ENCODE results near the gene PRXL2C. TPM values are rescaled to one million over a fixed set of nuclear protein-coding genes. Genes with fewer than 3 reads are reported as not detected.
"Not testable (repeated sequence)": the region's sequence is repeated elsewhere in the genome, so short reads cannot be mapped to it uniquely, and the experiment has no call there.

Gene PRXL2C, protein sequence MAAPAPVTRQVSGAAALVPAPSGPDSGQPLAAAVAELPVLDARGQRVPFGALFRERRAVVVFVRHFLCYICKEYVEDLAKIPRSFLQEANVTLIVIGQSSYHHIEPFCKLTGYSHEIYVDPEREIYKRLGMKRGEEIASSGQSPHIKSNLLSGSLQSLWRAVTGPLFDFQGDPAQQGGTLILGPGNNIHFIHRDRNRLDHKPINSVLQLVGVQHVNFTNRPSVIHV
- total RNA-seq = 27.3 TPM
- long read RNA-seq, transcript PRXL2C-201 (6 exons, 2,863 nt) = major isoform, 6 of 10 reads
- long read RNA-seq, partial matches to known transcripts = 1 of 10 reads
- long read RNA-seq, other reads (novel, unspliced or antisense) = 3 of 10 reads

DNA sequence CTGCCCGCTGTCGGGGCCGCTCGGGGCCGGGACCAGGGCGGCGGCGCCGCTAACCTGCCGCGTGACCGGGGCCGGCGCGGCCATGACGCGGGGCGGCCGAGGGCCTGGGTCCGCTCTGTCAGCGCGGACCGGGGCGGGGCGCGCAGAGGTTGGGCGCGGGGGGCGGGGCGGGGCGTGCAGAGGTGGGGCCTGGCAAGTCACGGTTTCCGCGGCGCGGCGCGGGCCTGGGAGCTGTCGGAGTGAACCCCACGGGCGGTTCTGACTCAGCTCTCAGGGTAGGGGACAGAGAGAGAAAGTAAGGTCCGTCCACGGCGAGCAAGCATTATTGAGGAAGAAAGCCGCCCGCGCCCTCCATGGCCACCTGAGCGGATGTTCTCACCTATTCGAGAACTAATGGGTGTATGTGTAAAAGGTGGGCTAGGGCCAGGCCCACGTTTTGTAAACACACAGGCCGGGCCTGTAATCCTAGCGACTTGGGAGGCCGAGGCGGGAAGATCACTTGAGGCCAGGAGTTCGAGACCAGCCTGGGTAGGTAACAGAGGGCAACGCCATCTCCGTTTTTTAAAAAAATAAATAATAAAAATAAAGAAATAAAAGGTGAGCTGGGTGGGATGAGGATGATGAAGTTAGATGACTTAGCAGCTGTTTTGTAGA, at the start of gene PRXL2C:
PRXL2C (minus strand) TSS at position 120 of the 654 bp plus-strand sequence; CDS start at position 84, 36 bp downstream.
- DNase-seq (ENCODE audit: missing footprints) (peak; percentile 94), ATAC-seq (peak; percentile 83)
- intact Hi-C loops (cut with DNase I) = loop anchor here (2.0 to 10.0 kb wide), 4 partner anchors 31 to 1691 kb away; partner anchors contain the start of genes CDC14B and HABP4

DNA sequence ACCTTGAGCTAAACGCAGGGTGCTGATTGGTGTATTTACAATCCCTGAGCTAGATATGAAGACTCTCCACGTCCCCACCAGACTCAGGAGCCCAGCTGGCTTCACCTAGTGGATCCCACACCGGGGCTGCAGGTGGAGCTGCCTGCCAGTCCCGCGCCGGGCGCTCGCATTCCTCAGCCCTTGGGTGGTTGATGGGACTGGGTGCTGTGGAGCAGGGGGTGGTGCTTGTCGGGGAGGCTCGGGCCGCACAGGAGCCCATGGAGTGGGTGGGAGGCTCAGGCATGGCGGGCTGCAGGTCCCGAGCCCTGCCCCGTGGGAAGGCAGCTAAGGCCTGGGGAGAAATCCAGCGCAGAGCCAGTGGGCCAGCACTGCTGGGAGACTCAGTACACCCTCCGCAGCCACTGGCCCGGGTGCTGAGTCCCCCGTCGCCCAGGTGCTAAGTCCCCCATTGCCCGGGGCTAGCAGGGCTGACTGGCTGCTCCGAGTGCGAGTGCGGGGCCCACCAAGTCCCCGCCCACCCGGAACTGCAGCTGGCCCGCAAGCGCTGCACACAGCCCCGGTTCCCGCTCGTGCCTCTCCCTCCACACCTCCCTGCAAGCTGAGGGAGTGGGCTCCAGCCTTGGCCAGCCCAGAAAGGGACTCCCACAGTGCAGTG, 45.7 kb upstream of the PRXL2C start:
- DNase-seq (ENCODE audit: missing footprints); ATAC-seq; intact Hi-C loops (cut with DNase I): not testable (repeated sequence)

DNA sequence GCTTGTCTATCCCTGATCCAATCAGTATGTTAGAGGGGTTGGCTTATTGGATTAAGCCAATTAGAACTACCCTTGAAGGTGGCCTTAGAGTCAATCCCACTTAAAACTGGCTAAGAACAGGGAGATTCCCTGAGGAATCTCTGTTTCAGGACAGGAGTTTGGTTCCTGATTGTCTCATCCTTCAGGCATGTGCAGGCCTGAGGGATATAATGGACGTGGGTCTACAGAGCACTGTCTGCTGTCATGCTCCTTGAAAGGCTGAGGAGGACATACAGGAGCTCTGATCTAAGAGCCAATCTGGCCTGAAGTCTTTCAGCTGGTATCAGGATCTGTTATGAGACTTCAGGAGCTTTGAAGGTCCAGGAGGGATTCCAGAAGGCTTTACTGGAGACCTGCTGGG, 36.2 kb upstream of the PRXL2C start:
- intact Hi-C loops (cut with DNase I) = no loop called here
- ATAC-seq = no peak

DNA sequence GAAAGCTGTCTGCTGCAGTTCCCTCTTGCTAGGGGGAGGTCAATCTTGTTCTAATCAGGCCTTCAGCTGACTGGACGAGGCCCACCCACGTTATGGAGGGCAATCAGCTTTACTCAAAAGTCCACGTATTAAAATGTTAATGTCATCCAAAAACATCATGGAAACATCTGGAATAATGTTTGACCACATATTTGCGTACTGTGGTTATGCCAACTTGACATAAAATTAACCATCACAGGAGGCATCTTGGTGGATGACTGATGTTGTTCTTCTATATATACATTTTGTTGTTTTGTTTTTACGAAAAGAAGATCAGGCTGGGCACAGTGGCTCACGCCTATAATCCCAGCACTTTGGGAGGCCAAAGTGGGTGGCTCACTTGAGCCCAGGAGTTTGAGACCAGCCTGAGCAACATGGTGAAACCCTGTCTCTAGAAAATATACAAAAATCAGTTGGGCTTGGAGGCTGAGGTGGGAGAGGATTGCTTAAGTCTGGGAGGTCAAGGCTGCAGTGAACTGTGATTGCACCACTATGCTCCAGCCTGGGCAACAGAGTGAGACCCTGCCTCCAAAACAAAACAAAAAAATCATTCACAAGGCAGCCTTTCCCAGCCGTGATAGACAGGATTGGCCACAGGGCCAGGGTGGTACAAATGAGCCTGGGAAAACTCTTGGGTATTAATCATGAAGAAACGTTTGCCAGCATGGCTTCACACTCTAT, 33.8 kb upstream of the PRXL2C start:
- intact Hi-C loops (cut with DNase I) = no loop called here
- no peak for DNase-seq (ENCODE audit: missing footprints)
- no peak for ATAC-seq

More for the DNA sequence above, 36.2 kb upstream of the PRXL2C start:
- DNase-seq (ENCODE audit: missing footprints) = no peak

DNA sequence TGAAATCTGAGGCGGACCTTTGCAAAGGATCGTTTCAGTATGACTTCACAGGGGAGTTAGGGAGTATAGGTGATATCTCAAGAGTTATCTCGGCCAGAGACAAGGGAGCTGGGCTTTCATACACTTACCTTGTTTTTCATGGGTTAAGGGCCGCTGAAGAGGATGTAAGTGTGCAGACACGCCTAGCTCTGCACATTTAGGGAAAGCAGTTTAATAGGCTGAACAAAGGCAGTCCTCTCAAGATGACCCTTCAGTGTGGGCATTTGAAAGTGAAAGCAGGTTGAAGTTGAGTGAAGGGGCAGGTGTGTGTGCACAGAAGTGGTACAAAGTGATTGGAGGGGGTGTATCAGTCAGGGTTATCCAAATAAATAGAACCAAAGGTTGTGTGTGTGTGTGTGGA, 33.1 kb upstream of the PRXL2C start:
- intact Hi-C loops (cut with DNase I) = no loop called here
- ATAC-seq (no peak), DNase-seq (ENCODE audit: missing footprints) (no peak)

DNA sequence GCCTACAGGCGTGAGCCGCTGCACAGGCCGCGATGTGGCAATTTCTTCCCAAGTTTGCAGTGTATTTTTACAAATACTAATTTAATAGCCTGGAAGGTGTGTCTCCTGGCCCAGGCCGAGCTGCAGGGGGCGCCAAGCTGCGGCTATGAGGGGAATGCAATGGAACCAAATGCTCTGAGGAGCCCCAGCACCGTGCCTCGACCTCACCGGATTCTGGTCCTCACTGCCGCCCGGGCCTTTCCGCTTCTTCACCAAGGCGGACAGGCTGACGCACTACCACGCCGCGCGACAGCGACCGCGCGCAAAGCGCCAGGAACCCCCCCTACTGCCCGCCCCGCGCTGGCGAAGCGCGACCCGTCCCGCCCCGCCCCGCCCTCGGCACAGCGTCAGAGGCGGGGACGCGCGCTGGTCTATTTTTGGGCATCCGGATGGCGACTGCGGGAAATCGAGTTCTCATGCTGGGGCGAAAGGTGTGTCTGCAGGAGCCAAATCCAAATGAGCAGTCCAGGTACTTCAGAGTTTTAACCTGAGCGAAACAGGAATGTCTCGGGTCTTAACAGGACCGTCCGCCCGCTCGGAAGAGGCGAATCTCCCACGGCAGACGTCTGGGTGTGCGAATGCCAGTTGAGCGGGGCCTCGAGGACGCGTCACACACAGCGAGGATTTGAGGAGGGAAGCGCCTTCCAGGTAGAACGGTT, 31.7 kb upstream of the PRXL2C start:
- peak; percentile 90 for DNase-seq (ENCODE audit: missing footprints)
- intact Hi-C loops (cut with DNase I) = loop anchor here (2.0 kb wide), 1 partner anchor 32 kb away; the partner anchor contains the start of gene PRXL2C

DNA sequence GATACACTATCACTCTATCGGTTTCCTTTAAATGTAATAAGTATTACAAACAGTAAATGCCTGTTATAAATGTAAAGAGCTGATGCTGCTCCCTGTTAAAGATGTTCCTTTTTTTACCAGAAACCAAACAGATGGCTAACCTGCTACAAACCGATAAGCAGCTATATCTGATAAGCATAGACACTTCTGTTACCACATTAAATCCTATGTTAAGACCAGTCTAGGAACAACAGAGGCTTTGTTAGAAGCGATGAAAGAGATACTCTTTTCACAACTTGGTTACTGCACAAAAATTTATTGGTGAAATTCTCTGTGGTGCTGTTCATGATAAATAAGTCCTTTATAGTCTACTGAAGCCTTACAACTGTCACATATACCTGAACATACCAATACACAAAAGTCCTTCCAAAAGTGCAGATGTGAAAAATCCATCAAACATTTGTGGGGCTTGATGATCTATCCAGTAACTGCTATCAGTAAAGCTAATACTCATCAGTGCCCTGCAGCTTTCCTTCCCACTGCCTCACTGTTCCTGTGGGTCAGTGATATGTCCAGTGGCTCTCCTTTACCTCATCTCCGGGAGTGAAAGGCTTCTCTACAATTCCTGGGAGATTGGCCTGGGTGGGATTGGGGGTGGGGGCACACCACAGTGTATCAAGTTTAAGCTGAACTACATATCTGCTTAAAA, 25.8 kb upstream of the PRXL2C start:
- ATAC-seq (no peak), DNase-seq (ENCODE audit: missing footprints) (no peak)
- intact Hi-C loops (cut with DNase I) = no loop called here

More for the DNA sequence above, 31.7 kb upstream of the PRXL2C start:
- ATAC-seq = peak; percentile 97

DNA sequence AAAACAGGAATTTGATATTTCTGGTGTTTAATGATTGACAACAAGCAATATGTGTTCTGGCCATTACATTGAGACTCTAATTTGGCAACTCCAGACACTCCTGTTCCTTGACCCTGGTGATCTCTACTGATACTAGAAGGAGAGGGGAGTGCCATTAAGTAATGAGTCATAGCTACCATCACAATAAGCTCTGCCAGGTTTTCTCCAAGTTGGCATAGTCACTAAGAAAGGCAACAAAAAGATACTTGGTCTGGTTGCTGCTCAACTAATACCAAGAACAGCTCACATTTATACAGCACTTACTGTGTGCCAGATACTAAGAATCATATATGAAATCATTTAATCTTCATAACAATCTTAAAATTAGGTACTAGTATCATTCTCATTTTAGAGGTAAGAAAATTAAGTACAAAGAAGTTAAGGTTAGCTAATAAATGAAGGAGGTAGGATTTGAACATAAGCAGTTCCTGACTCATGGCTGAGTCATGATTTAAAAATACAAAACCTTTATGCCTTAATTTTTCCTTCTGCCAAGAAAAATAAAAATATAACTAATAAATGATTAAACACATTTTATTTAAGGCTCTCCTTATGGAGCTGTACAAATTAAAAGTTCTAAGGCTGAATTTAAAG, 19.9 kb upstream of the PRXL2C start:
- ATAC-seq = no peak
- intact Hi-C loops (cut with DNase I) = no loop called here
- no peak for DNase-seq (ENCODE audit: missing footprints)

DNA sequence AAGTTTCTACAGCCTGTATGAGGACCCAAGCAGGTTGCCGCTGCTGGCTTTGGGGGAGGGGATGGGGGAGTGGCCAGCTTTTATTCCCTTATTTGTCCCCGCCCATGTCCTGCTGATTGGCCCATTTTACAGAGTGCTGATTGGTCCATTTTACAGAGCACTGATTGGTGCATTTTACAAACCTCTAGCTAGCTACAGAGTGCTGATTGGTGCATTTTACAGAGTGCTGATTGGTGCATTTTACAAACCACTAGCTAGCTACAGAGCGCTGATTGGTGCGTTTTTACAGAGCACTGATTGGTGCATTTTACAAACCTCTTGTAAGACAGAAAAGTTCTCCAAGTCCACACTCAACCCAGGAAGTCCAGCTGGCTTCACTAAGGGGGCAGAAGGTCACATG, 18.7 kb upstream of the PRXL2C start:
- DNase-seq (ENCODE audit: missing footprints); ATAC-seq; intact Hi-C loops (cut with DNase I): not testable (repeated sequence)

DNA sequence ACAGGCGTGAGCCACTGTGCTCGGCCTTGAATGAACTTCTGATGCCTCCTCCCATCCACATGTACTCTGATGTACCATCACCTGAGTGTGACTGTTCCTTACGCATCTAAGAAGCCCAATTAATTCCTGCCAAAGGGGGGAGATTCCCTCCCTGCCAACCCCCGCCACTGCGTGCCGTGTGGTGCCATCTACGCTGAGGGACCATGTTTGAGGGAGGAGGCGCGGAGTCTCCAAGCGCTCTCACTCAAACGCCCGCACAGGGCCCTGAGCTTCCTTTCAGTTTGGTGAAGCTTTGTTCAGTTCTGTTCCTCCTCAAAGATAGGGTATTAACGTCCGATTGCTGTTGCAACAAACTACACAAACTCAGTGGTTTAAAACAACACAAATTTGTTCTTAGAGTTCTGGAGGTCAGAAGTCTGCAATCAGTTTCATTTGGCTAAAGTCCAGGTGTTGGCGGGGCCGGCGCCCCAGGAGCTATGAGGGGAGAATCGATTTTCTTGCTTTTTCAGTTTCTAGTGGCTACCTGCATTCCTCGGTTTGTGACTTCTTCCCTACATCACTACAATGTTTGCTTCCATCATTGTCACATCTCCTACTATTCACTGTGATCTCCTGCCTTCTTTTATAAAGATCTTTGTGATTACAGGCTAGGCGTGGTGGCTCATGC, 13.9 kb upstream of the PRXL2C start:
- intact Hi-C loops (cut with DNase I) = no loop called here
- ATAC-seq (no peak), DNase-seq (ENCODE audit: missing footprints) (no peak)

DNA sequence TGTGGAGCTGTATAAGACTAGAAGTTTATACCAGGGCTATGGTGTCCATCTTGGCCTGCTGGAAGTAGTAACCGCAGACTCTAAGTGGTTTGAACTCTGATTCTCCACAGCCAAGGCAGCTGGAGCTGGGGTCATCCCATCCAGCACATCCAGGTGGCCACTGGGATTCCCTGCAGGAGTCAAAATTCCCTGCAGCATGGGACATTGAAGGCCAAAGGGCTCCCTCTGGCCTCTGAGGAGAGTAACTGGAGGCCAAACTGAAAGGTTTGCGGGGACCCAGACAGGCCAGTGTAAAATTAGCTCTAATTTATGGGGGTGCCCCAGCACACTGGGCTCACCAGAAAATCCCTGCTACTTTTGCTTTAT, 12.2 kb upstream of the PRXL2C start:
- intact Hi-C loops (cut with DNase I) = loop anchor here (2.0 kb wide), 1 partner anchor 339 kb away; no protein-coding TSS in a partner anchor
- ATAC-seq (no peak), DNase-seq (ENCODE audit: missing footprints) (no peak)

DNA sequence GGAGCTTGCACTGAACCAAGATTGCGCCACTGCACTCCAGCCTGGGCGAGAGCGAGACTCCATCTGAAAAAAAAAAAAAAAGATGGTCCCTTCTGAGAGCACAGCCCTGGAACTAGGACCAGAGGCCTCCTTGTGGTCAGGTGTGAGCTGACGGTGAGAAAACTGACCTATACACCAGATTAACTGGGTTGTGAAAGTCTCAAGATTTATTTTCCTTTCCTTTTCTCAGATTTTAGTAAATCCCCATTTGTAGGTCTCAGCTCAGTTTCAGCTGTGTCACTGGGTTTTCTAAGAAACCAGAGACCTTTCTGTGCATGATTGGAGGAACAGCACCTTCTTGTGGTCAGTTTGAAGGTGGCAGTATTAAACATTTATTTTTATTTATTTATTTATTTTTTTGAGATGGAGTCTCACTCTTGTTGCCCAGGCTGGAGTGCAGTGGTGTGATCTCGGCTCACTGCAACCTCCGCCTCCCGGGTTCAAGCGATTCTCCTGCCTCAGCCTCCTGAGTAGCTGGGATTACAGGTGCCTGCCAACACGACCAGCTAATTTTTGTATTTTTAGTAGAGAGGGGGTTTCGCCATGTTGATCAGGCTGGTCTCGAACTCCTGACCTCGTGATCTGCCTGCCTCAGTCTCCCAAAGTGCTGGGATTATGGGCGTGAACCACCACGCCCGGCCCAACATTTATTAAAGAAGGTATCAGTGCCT, 11.7 kb upstream of the PRXL2C start:
- not testable (repeated sequence) for DNase-seq (ENCODE audit: missing footprints)
- ATAC-seq = peak; percentile 72
- intact Hi-C loops (cut with DNase I) = loop anchor here (2.0 kb wide), 1 partner anchor 338 kb away; no protein-coding TSS in a partner anchor

DNA sequence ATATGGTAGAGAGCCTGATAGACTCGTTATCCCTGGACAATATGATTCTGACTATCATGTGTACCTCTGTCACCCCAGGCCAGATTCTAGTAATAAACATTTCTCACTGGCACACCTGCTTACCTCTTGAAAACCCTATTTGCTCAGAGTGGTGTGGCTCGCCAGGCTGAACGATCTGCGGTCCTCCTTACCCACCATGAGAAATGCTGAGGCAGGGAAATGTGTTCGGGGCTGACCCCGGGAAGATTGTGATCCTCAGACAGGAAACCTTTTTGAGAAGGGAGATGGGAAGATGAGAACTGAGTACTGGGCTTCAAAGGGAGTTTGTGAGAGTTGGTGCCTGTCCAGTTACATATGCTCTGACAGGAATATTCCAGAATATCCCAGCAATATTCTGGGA, 10.7 kb upstream of the PRXL2C start:
- intact Hi-C loops (cut with DNase I) = loop anchor here (2.0 kb wide), 1 partner anchor 337 kb away; no protein-coding TSS in a partner anchor
- DNase-seq (ENCODE audit: missing footprints) = no peak
- no peak for ATAC-seq

DNA sequence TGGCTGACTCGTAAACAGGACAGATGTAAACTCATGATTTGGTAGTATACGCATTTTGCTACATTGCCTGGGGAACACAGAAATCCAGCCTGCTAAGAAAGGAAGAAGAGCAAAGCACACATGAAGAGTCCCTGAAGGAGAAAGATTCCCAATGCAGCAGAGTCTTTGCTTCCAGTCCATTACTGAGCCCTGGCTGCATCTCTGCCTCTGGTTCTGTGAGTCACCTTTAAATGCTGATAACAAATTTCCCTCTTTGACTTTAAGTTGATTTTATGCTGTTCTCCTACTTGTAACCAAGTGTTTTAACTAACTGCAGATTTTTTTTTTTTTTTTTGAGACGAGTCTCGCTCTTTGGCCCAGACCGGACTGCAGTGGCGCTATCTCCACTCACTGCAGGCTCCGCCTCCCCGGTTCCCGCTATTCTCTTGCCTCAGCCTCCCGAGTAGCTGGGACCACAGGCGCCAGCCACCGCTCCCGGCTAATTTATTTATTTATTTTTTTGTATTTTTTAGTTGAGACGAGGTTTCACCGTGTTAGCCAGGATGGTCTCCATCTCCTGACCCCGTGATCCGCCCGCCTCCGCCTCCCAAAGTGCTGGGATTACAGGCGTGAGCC, 8.5 kb upstream of the PRXL2C start:
- no peak for ATAC-seq
- DNase-seq (ENCODE audit: missing footprints) = no peak
- intact Hi-C loops (cut with DNase I) = no loop called here

DNA sequence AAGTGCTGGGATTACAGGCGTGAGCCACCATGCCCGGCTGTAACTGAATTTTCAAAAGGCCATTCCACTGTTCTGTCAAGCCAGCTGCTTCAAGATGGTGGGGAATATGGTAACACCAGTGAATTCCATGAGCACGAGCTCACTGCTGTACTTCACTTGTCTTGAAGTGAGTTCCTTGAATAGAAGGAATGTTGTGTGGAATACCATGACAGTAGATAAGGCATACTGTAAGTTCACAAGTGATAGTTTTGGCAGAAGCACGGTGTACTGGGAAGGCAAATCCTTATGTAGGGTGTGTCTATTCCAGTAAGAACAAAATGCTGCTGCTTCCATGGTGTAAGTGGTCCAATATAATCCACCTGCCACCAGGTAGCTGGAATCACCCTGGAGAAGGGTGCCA, 6.6 kb upstream of the PRXL2C start:
- ATAC-seq (no peak), DNase-seq (ENCODE audit: missing footprints) (no peak)
- intact Hi-C loops (cut with DNase I) = no loop called here
